Measurements from ENCODE around the gene QKI. TPM values are rescaled to one million over a fixed set of nuclear protein-coding genes. Genes with fewer than 3 reads are reported as not detected.

The QKI gene
- total and polyA plus RNA-seq, 2 of the 8 experiments (the other 6 are each of a cell fraction or from before 2014, with no cell fraction given): 181 to 183 TPM

- H2AFZ ChIP-seq (ENCODE audit: low read length): no peak overlapping the region
- DNase-seq (ENCODE audit: low read depth in 1 of 2, low spot score in 2 of 2): no peak
- H3K23ac ChIP-seq (ENCODE audit: insufficient read length): no peak overlapping the region
- H3K14ac ChIP-seq (ENCODE audit: insufficient read length): no peak overlapping the region
- no peak overlapping the region for H2AK5ac ChIP-seq (ENCODE audit: low read depth, low read length)
- H3K79me1 ChIP-seq (ENCODE audit: low read depth, low read length): no peaks in the 10 kb centered on the region
- no peaks in the 10 kb centered on the region for H3K9me3 ChIP-seq (ENCODE audit: insufficient read depth in 2 of 2, low read depth in 1 of 2, low read length in 1 of 2)
- no peak overlapping the region for H4K91ac ChIP-seq (replicated peaks; ENCODE audit: insufficient read length, low read length)
- peaks cover 2 to 21% of the 10 kb centered on the region in 2 experiments for H4K20me1 ChIP-seq (replicated peaks in 1 of 2; ENCODE audit: control insufficient read depth in 1 of 2, insufficient read depth in 2 of 2, low read length in 2 of 2)
- peak overlapping the region; percentile 63 to 80 for H3K4me2 ChIP-seq (ENCODE audit: insufficient read depth in 1 of 2, low read depth in 2 of 2, low read length in 2 of 2)
- H2BK15ac ChIP-seq (ENCODE audit: low read length): no peak overlapping the region
- H4K5ac ChIP-seq (ENCODE audit: insufficient read length, low read depth, low read length): peak overlapping the region; percentile 94
- H2BK5ac ChIP-seq (ENCODE audit: low read depth, low read length): no peak overlapping the region
- H3K36me3 ChIP-seq (ENCODE audit: control insufficient read depth in 2 of 4, insufficient read depth in 4 of 4, low read length in 3 of 4): no peaks in the 10 kb centered on the region
- no peak overlapping the region for H3K56ac ChIP-seq (replicated peaks; ENCODE audit: insufficient read length, low read depth, low read length)
- ChIA-PET POLR2A (ENCODE audit: partially characterized antibody) (interaction anchor here (1.1 to 2.1 kb wide), 3 partner anchors 12 to 123 kb away, joined by 3 to 7 read pairs (median 3); no protein-coding TSS in a partner anchor), CTCF (ENCODE audit: partially characterized antibody) (interaction anchor here (0.6 to 1.6 kb wide), 12 partner anchors 9 to 686 kb away, joined by 3 to 9 read pairs (median 4); no protein-coding TSS in a partner anchor)
- H3K4me1 ChIP-seq (replicated peaks in 1 of 4; ENCODE audit: control insufficient read depth in 3 of 4, insufficient read depth in 4 of 4, low read length in 3 of 4): peaks cover 0 to 14% (median 6%) of the 10 kb centered on the region in 4 experiments; a peak in 5 of 7 replicates
- no peak overlapping the region for H2BK20ac ChIP-seq (ENCODE audit: low read length)
- H2BK12ac ChIP-seq (ENCODE audit: low read depth, low read length): no peak overlapping the region; the same call in 1 of the 2 replicates
- H3K4me3 ChIP-seq (ENCODE audit: extremely low read depth in 1 of 4, insufficient read depth in 2 of 4, low read depth in 3 of 4, low read length in 4 of 4): peak overlapping the region; percentile 76 to 99 (median 80)
- no peak overlapping the region for H2BK120ac ChIP-seq (replicated peaks; ENCODE audit: low read depth, low read length)
- H3K18ac ChIP-seq (ENCODE audit: extremely low read depth, low read length): no peak overlapping the region; the same call in 1 of the 2 replicates
- no peak overlapping the region for H3K4ac ChIP-seq (replicated peaks; ENCODE audit: insufficient read length, low read depth, low read length)
- WGBS, 2 experiments (ENCODE audit: extremely low coverage in 1 of 2, insufficient coverage in 1 of 2, insufficient read length in 1 of 2, insufficient replicate concordance in 2 of 2, low coverage in 1 of 2, low lambda C conversion rate in 2 of 2, missing lambda C conversion rate in 1 of 2): 1% methylated on average over 11 of the region's 11 CpGs; no CpG with 5 or more reads in 1 of the 2 experiments
- peak; percentile 76 for FAIRE-seq
- peak overlapping the region in 2 of 4 experiments; percentile 31 to 79; a peak in 3 of 7 replicates for H3K9ac ChIP-seq (replicated peaks in 1 of 4; ENCODE audit: extremely low read depth in 1 of 4, low read depth in 3 of 4, low read length in 3 of 4)
- peaks cover 8% of the 10 kb centered on the region; the same call in 1 of the 2 replicates for H3K23me2 ChIP-seq (ENCODE audit: low read depth, low read length)
- H3K27me3 ChIP-seq (replicated peaks in 1 of 4; ENCODE audit: control insufficient read depth in 3 of 4, extremely low read depth in 1 of 4, insufficient read depth in 3 of 4, low read length in 3 of 4): no peaks in the 10 kb centered on the region; a peak in 1 of 7 replicates
- H4K8ac ChIP-seq (ENCODE audit: extremely low read depth, insufficient read depth, low read length): no peak overlapping the region
- no peak overlapping the region for H3K27ac ChIP-seq (ENCODE audit: low read depth, low read length)
- peaks cover 11 to 68% of the 10 kb centered on the region in 2 experiments; a peak in 3 of 4 replicates for H3K79me2 ChIP-seq (ENCODE audit: control insufficient read depth in 1 of 2, insufficient read depth in 2 of 2, low read length in 2 of 2)
- no peak for TF ChIP-seq MAFK (IDR thresholded peaks at IDR 0.05; ENCODE audit: low read depth, low read length)
- TF ChIP-seq BRCA1 (IDR thresholded peaks at IDR 0.05; ENCODE audit: low read depth, low read length): no peak
- TF ChIP-seq CTCF (IDR thresholded peaks at IDR 0.05; ENCODE audit: control extremely low read depth in 1 of 3, insufficient read depth in 1 of 3, low read depth in 1 of 3, low read length in 3 of 3): peak in 2 of 3 experiments; percentile 20 to 36; a peak in 2 of 4 replicates
- TF ChIP-seq CBX5 (IDR thresholded peaks at IDR 0.05; ENCODE audit: low read depth, low read length): no peak
- TF ChIP-seq KDM5A (IDR thresholded peaks at IDR 0.05; ENCODE audit: low read length): no peak
- TF ChIP-seq POLR2A (IDR thresholded peaks at IDR 0.05; ENCODE audit: control extremely low read depth in 1 of 2, low read depth in 2 of 2, low read length in 2 of 2): no peak
- peak; percentile 40 to 42 for TF ChIP-seq RAD21 (IDR thresholded peaks at IDR 0.05 in 1 of 2, conservative IDR thresholded peaks at IDR 0.05 in 1 of 2; ENCODE audit: low read depth in 2 of 2, low read length in 2 of 2)
- TF ChIP-seq SP1 (IDR thresholded peaks at IDR 0.05; ENCODE audit: low read depth, low read length): 0 out of 2 replicates have a peak, but pooled peaks have one; percentile 37
- no peak for TF ChIP-seq RXRA (IDR thresholded peaks at IDR 0.05; ENCODE audit: insufficient read depth, low read depth, low read length)
Observed at GRCh38 chr6:163416557-163417253, 2.2 kb downstream of the QKI start.
